ENCODE data around the gene CORO1A.

DNA sequence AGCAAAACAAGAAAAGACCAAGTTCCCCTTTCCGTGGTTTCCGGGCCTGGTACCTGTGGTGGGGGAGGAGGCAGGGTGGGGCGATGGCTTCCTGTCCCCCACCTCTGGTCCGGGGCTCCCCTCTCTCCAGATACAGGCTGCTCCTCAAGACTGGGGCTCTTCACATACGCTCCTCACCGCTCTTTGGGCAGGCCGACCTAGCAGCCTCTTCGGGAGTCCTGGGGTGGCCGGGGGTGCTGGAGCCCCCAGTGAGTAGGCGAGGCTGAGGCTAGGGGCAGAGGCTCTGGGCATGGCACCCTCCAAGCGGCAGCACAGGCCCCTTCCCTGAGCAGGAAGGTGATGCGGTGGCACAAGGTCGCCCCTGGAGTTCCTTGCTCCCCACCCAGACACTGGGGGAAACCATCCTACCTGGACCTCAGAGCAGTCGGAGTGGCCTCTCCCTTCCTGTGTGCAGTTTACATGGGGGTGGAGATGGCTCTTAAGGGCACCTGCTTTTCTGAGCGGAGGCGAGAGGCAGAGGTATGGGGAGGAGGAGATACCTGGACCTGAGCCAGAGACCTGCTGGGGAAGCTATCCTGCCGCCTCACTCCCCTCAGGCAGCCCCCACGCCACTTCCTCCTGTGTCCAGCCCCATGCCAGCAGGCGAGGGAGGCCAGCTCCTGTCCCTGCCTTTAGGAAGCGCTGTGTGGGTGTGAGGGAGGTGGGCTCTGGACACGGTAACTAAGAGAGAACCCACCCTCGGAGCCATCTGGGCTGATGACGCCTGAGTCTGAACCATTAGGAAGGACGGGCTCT lies 891 bp downstream of the CORO1A start:
- TF ChIP-seq, protein P1, sequence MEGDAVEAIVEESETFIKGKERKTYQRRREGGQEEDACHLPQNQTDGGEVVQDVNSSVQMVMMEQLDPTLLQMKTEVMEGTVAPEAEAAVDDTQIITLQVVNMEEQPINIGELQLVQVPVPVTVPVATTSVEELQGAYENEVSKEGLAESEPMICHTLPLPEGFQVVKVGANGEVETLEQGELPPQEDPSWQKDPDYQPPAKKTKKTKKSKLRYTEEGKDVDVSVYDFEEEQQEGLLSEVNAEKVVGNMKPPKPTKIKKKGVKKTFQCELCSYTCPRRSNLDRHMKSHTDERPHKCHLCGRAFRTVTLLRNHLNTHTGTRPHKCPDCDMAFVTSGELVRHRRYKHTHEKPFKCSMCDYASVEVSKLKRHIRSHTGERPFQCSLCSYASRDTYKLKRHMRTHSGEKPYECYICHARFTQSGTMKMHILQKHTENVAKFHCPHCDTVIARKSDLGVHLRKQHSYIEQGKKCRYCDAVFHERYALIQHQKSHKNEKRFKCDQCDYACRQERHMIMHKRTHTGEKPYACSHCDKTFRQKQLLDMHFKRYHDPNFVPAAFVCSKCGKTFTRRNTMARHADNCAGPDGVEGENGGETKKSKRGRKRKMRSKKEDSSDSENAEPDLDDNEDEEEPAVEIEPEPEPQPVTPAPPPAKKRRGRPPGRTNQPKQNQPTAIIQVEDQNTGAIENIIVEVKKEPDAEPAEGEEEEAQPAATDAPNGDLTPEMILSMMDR (IDR thresholded peaks at IDR 0.05; ENCODE audit: low read depth, low read length): no peak
- no peak for TF ChIP-seq EZH2phosphoT487 (IDR thresholded peaks at IDR 0.05; ENCODE audit: low read depth)
